ENCODE results near the gene SLC44A4.

Gene SLC44A4

DNA sequence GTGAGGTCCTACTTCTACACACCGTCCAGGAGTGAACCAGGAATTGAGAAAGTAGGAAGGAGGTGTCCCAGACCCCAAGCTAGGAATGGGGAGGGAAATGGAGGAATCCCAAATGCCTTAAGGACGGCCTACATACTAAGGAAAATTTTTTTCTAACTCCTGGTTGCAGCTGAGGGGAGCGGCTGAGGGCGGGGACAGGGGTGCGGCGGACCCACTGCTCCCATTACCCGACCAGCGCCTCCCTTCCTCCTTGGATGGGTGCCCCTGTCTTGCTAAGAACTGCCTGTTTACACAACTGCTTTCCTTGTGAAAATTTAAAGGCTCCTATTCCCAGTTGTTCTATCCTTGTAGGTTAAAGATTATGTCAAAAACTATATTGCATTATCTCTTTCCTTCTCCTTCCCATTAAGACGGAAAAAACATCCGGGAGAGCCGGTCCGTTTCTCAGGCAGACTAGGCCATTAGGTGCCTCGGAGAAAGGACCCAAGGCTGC, 52.0 kb downstream of the SLC44A4 start:
- ChIA-PET CTCF (interaction anchor here (0.5 to 1.7 kb wide), 11 partner anchors 9 to 281 kb away, joined by 3 to 5 read pairs (median 3); partner anchors contain the start of genes ATP6V1G2, CLIC1, HSPA1A and HSPA1L), POLR2A (interaction anchor here (0.6 to 4.5 kb wide), 94 partner anchors 9 to 1599 kb away, joined by 3 to 206 read pairs (median 5); partner anchors contain the start of genes ABHD16A, APOM, ATF6B and ATP6V1G2)
- H3K4me3 ChIP-seq (ENCODE audit: low read depth, low read length) = peak overlapping the region; percentile 44
- H3K4me1 ChIP-seq (ENCODE audit: control insufficient read depth, insufficient read depth, low read length) = no peaks in the 10 kb centered on the region
- H3K36me3 ChIP-seq (ENCODE audit: control insufficient read depth in 2 of 2, insufficient read depth in 1 of 2, low read length in 2 of 2) = peaks cover 0 to 24% of the 10 kb centered on the region in 2 experiments; a peak in 2 of 3 replicates
- H3K9me3 ChIP-seq (ENCODE audit: control insufficient read depth, insufficient read depth, low read depth, low read length) = no peaks in the 10 kb centered on the region
- H3K27ac ChIP-seq (ENCODE audit: extremely low read depth, low read depth, low read length) = peak overlapping the region; percentile 69
- TF ChIP-seq ZNF571 (tag by site-specific recombination; IDR thresholded peaks at IDR 0.05) = no peak
- no peak for TF ChIP-seq ZNF133 (tag by site-specific recombination; IDR thresholded peaks at IDR 0.05)
- TF ChIP-seq ZNF350 (tag by site-specific recombination; IDR thresholded peaks at IDR 0.05) = no peak
- no peak for TF ChIP-seq ZNF529 (tag by site-specific recombination; IDR thresholded peaks at IDR 0.05; ENCODE audit: insufficient replicate concordance)
- TF ChIP-seq ZBTB8A (tag by site-specific recombination; IDR thresholded peaks at IDR 0.05) = no peak; the same call in 1 of the 2 replicates
- no peak for TF ChIP-seq ZNF510 (tag by site-specific recombination; IDR thresholded peaks at IDR 0.05; ENCODE audit: insufficient replicate concordance)
- TF ChIP-seq ZNF138 (tag by site-specific recombination; IDR thresholded peaks at IDR 0.05; ENCODE audit: borderline replicate concordance) = no peak
- TF ChIP-seq ZNF157 (tag by site-specific recombination; IDR thresholded peaks at IDR 0.05) = no peak
- no peak for TF ChIP-seq GLI2 (tag by site-specific recombination; IDR thresholded peaks at IDR 0.05; ENCODE audit: borderline replicate concordance, low read depth)
- no peak for TF ChIP-seq ZNF302 (tag by site-specific recombination; IDR thresholded peaks at IDR 0.05; ENCODE audit: low read depth)
- no peak for TF ChIP-seq ZNF404 (tag by site-specific recombination; IDR thresholded peaks at IDR 0.05)
- TF ChIP-seq, protein P1, sequence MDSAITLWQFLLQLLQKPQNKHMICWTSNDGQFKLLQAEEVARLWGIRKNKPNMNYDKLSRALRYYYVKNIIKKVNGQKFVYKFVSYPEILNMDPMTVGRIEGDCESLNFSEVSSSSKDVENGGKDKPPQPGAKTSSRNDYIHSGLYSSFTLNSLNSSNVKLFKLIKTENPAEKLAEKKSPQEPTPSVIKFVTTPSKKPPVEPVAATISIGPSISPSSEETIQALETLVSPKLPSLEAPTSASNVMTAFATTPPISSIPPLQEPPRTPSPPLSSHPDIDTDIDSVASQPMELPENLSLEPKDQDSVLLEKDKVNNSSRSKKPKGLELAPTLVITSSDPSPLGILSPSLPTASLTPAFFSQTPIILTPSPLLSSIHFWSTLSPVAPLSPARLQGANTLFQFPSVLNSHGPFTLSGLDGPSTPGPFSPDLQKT (IDR thresholded peaks at IDR 0.05; ENCODE audit: borderline replicate concordance, low read depth, low read length) = no peak
- TF ChIP-seq OSR2 (tag by site-specific recombination; IDR thresholded peaks at IDR 0.05) = 0 out of 2 replicates have a peak, but pooled peaks have one; percentile 14
- TF ChIP-seq, protein P2, sequence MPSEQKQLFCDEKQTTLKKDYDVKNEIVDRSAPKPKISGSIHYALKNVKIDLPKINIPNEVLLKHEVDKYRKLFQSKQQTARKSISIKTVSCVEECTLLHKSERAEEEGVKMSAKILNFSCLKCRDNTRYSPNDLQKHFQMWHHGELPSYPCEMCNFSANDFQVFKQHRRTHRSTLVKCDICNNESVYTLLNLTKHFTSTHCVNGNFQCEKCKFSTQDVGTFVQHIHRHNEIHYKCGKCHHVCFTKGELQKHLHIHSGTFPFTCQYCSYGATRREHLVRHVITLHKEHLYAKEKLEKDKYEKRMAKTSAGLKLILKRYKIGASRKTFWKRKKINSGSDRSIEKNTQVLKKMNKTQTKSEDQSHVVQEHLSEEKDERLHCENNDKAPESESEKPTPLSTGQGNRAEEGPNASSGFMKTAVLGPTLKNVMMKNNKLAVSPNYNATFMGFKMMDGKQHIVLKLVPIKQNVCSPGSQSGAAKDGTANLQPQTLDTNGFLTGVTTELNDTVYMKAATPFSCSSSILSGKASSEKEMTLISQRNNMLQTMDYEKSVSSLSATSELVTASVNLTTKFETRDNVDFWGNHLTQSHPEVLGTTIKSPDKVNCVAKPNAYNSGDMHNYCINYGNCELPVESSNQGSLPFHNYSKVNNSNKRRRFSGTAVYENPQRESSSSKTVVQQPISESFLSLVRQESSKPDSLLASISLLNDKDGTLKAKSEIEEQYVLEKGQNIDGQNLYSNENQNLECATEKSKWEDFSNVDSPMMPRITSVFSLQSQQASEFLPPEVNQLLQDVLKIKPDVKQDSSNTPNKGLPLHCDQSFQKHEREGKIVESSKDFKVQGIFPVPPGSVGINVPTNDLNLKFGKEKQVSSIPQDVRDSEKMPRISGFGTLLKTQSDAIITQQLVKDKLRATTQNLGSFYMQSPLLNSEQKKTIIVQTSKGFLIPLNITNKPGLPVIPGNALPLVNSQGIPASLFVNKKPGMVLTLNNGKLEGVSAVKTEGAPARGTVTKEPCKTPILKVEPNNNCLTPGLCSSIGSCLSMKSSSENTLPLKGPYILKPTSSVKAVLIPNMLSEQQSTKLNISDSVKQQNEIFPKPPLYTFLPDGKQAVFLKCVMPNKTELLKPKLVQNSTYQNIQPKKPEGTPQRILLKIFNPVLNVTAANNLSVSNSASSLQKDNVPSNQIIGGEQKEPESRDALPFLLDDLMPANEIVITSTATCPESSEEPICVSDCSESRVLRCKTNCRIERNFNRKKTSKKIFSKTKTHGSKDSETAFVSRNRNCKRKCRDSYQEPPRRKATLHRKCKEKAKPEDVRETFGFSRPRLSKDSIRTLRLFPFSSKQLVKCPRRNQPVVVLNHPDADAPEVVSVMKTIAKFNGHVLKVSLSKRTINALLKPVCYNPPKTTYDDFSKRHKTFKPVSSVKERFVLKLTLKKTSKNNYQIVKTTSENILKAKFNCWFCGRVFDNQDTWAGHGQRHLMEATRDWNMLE (tag by site-specific recombination; conservative IDR thresholded peaks at IDR 0.05; ENCODE audit: low read depth) = peak; percentile 50; the same call in 1 of the 2 replicates
- TF ChIP-seq ZNF311 (tag by site-specific recombination; IDR thresholded peaks at IDR 0.05; ENCODE audit: borderline replicate concordance) = no peak
- TF ChIP-seq ZNF248 (tag by site-specific recombination; IDR thresholded peaks at IDR 0.05) = no peak
- TF ChIP-seq, protein P3, sequence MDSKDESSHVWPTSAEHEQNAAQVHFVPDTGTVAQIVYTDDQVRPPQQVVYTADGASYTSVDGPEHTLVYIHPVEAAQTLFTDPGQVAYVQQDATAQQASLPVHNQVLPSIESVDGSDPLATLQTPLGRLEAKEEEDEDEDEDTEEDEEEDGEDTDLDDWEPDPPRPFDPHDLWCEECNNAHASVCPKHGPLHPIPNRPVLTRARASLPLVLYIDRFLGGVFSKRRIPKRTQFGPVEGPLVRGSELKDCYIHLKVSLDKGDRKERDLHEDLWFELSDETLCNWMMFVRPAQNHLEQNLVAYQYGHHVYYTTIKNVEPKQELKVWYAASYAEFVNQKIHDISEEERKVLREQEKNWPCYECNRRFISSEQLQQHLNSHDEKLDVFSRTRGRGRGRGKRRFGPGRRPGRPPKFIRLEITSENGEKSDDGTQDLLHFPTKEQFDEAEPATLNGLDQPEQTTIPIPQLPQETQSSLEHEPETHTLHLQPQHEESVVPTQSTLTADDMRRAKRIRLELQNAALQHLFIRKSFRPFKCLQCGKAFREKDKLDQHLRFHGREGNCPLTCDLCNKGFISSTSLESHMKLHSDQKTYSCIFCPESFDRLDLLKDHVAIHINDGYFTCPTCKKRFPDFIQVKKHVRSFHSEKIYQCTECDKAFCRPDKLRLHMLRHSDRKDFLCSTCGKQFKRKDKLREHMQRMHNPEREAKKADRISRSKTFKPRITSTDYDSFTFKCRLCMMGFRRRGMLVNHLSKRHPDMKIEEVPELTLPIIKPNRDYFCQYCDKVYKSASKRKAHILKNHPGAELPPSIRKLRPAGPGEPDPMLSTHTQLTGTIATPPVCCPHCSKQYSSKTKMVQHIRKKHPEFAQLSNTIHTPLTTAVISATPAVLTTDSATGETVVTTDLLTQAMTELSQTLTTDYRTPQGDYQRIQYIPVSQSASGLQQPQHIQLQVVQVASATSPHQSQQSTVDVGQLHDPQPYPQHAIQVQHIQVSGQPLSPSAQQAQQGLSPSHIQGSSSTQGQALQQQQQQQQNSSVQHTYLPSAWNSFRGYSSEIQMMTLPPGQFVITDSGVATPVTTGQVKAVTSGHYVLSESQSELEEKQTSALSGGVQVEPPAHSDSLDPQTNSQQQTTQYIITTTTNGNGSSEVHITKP (tag by site-specific recombination; IDR thresholded peaks at IDR 0.05) = peak; percentile 94
- peak; percentile 41; the same call in 1 of the 2 replicates for TF ChIP-seq ZNF391 (tag by site-specific recombination; IDR thresholded peaks at IDR 0.05; ENCODE audit: borderline replicate concordance, low read depth)
- no peak for TF ChIP-seq ZNF140 (tag by site-specific recombination; IDR thresholded peaks at IDR 0.05)
- no peak for TF ChIP-seq ZNF121 (tag by site-specific recombination; IDR thresholded peaks at IDR 0.05)
- TF ChIP-seq ZNF184 (tag by site-specific recombination; IDR thresholded peaks at IDR 0.05) = peak; percentile 56; the same call in 1 of the 2 replicates
- TF ChIP-seq ZNF549 (tag by site-specific recombination; IDR thresholded peaks at IDR 0.05) = no peak
- peak; percentile 97 for TF ChIP-seq ZNF610 (tag by site-specific recombination; IDR thresholded peaks at IDR 0.05; ENCODE audit: borderline replicate concordance)
- TF ChIP-seq RBAK (tag by site-specific recombination; IDR thresholded peaks at IDR 0.05) = no peak
- TF ChIP-seq REPIN1 (tag by site-specific recombination; IDR thresholded peaks at IDR 0.05; ENCODE audit: low read depth) = no peak
- no peak for TF ChIP-seq MYNN (tag by site-specific recombination; IDR thresholded peaks at IDR 0.05; ENCODE audit: borderline replicate concordance)
- TF ChIP-seq ZNF112 (tag by site-specific recombination; IDR thresholded peaks at IDR 0.05) = no peak
- no peak for TF ChIP-seq ZNF624 (tag by site-specific recombination; IDR thresholded peaks at IDR 0.05)
- no peak for TF ChIP-seq ZFP41 (tag by site-specific recombination; IDR thresholded peaks at IDR 0.05; ENCODE audit: borderline replicate concordance)
- TF ChIP-seq YY1 (tag by site-specific recombination; IDR thresholded peaks at IDR 0.05) = no peak
